Limb (tissue), 2 donors: Measurements from ENCODE around the gene ALDH1L1.

Source experiments
- DNase-seq, 2 donors: peaks; one replicate each; pipeline ENCODE4 v3.0.0-alpha.2; 2016; ENCODE audit errors: extremely low spot score in 2 of 2

Gene ALDH1L1

DNA sequence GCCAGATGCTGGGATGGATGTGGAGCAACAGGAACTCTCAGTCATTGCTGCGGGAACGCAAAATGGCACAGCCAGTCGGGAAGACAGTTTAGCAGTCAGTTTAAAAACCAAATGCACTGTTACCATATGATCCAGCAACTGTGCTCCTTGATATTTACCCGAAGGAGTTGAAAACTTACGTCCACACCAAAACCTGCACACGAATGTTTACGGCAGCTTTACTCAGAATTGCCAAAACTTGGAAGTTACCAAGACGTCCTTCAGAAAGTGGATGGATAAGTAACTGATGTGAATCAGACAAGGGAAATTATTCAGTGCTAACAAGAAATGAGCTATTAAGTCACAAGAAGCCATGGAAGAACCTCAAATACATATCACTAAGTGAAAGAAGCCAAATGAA, 60.4 kb downstream of the ALDH1L1 start:
- no peak for DNase-seq

DNA sequence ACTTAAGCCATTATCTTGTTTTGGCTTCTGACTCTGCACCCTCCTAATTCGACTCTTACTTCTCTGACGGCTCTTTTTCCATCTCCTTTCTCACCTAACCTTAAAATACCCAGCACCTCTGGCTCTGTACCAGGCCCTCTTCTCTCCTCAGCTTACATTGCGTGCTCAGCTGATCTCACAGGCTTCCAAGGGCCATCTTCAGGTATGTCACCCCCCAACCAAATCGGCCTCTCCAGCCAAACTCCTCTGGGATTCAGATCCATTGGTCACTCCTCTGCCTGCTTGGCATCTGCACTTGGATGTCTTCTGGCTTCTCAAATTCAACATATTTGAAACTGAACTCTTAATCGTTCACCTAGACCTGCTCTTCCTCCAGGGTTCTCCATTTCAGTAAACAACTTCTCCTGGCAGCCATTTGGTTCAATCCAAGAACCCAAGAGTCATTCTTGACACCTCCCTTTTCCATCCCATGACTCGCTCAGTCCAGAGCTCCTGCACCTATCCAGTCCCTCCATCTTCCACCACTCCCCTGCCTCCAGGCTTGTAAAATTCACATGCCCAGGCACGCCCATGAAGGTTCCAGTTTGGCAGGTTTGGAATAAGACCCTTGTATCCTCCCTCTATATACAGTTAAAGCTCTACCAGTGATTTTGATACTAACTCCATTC, 61.2 kb downstream of the ALDH1L1 start:
- no peak for DNase-seq

DNA sequence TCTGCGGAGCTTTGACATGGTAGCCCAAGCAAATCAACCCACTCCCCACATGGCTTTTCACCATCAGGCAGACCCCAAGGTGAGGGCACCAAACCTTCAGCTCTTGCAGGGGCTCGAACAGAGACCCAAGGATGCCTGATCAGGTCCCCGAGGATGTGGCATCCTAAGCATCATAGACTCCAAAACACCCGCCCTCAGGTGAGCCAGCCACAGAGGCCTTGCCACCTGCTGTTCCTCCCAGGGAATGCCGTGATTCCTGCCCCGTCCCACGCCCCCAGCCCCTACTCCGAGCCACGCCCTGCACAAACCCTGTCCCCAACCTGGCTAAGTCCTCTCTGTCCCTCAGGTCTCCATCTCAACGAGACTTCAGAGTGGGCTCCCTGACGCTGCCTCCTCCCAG, 61.8 kb downstream of the ALDH1L1 start:
- peak in 1 of 2 donors; percentile 16 for DNase-seq

DNA sequence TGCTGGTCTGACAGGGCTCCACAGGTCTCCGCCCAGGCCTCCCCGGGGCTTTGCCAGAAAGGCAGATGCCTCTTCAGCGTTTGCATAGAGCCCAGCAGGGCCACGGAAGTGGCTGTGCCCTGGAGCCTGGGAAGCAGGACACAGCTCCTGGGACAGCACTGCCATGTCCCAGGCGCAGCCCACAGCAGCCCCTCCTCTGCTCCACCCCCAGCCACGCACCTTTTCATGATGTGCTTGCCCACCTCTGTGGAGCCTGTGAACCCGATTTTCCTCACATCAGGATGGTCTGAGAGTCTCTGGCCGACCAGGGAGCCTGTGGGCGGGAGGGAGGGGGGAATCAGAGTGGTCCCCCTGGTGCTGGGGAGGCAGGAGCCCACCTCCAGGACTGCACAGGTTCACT, 62.6 kb downstream of the ALDH1L1 start:
- DNase-seq = peak in 1 of 2 donors; percentile 17

DNA sequence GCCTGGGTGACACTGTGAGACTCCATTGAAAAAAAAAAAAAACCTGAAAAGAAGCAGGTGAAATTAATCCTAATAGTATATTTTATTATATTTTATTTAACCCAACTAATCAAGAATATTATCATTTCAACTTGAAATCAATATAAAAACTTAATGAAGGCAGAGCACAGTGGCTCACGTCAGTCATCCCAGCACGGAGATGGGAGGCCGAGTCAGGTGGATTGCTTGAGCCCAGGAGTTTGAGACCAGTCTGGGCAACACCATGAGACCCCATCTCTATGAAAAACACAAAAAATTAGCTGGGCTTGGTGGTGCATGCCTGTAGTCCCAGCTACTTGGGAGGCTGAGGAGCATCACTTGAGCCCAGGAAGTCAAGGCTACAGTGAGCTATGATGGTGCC, 63.2 kb downstream of the ALDH1L1 start:
- no peak for DNase-seq

DNA sequence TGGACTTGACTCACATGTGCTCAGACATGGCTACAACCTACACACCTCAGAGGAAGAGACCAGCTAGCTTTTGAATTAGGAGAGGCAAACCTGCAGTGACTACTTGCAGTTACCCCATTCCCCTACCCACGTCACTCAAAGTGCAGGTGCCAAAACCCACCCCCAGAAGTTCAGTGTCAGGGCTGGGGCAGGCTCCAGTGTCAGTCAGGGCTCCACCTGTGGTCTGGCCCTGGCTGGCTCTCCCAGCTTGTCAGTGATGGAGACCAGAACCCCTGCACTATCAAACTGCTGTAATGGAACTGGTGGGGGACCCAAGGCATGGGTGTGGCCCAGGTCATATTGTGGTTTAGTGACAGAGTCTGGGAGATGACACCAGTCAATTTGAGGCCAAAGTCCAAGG, 63.9 kb downstream of the ALDH1L1 start:
- DNase-seq = no peak

DNA sequence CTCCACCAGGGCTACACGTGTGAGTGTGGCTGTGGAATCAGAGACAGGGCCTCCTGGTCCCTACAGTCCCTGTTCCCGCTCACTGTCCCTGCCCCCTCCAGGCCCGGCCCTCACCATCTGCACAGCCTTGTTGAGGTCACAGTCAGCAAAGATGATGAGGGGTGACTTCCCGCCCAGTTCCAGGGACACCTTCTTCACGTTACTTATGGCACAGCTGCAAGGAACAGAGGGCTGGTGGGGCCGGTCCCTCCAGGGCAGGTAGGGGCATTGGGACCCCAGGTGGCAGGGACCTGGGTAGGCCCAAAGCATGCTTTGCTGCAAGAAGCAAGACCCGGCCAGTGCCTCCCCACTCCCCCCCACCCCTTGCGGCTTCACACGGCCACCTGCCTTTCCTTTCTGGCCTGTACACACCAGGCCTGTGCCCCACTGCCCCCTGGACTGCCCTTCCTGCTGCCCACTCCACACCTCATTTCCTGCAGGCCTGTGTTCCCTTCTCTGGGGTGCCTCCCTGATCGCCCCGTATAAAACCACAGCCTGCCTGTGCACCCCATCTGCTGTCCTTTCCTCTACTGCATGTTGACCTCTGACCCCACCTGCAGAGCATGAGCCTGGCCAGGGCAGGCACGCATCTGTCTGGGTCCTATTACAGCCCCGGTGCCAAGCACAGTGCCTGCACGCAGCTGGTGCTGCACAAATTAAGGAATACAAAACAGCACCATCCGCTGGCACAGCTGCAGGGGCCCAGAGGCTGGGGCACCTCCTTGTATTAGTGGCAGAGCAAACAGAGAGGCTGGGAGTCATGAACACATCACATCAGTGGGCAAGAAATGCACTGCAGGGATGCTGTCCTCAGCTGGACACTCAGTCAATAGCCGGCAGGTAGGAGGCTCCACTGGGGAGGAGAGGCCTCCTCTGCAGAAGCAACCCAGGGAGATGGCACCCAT, 65.7 kb downstream of the ALDH1L1 start:
- peak in 1 of 2 donors; percentile 18 for DNase-seq

DNA sequence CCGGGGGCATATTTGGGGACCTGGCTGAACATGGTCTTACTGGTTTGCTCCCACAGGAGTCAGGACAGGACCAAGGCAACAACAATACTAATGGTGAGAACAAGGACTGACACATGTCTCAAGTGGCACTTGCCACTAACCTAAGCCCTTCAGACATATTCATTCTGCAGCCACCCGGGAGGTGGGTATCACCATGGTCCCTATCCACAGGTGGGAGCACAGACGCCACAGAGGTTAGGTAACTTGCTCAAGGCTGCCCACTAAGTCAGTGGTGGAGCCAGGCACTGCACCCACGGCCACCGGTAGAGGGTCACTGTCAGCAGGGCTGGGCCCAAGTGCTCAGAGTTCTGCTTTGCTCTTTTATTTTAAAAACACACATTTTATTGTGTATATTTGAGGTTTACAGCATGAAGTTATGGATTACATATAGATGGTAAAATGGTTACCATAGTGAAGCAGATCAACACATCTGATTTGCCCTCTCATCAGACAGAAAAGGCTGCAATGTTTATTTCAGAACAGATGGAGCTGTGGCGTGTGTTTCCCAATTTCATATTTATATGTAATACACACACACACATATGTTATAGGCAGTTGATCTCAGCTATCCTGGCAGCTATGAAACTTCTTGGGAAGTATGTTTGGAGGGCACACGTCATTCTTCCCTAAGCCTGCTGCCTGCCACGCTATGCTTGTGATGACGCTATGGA, 66.5 kb downstream of the ALDH1L1 start:
- peak in 1 of 2 donors; percentile 28 for DNase-seq

DNA sequence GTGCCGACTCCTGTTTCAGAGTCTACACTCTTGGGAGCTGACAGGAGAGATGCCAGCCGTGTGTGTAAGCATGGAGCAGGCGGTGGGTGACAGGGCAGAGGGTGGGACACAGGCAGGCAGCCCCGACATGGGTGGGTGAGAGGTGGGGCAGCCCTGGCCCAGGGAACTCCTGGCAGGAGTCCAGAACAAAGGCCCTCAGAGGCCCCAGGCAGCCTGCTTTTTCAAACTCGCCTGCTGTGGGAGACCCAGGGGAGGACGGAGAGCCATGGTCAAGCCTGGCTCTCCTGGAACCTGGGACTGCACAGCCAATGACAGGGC, 67.2 kb downstream of the ALDH1L1 start:
- DNase-seq = peak in 1 of 2 donors; percentile 21

DNA sequence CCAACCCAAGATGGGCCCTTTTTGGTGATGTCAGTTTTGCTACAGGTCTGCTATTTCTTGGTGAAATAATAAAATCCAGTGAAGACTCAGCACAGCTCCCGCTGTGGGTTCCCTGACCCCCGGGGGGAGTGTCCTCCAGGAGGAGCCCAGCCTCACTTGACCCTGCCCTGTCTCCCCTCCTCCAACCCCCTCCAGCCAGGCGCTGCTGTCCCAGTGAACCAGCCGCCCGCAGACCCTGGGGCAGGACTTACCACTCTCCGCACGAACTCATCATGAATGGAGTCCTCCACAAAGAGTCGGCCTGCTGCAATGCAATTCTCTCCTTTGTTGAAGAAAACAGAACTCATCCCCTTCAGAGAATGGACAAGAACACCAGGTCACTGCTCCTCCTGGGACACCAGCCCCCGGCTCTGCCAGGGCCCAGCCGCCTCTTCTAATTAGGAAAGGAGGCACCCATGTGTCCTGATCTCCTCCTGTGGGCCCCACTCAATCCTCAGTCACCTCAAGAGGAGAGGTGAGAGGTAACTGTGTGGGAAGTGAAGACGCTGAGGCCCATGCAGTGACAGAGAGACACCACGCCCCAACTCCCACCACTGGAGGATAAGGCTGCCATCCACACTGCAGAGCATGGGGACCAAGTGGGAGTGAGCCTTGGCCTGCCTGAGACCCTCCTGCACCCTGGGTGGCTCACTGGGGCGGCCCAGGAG, 67.7 kb downstream of the ALDH1L1 start:
- DNase-seq = peak in 1 of 2 donors; percentile 11

DNA sequence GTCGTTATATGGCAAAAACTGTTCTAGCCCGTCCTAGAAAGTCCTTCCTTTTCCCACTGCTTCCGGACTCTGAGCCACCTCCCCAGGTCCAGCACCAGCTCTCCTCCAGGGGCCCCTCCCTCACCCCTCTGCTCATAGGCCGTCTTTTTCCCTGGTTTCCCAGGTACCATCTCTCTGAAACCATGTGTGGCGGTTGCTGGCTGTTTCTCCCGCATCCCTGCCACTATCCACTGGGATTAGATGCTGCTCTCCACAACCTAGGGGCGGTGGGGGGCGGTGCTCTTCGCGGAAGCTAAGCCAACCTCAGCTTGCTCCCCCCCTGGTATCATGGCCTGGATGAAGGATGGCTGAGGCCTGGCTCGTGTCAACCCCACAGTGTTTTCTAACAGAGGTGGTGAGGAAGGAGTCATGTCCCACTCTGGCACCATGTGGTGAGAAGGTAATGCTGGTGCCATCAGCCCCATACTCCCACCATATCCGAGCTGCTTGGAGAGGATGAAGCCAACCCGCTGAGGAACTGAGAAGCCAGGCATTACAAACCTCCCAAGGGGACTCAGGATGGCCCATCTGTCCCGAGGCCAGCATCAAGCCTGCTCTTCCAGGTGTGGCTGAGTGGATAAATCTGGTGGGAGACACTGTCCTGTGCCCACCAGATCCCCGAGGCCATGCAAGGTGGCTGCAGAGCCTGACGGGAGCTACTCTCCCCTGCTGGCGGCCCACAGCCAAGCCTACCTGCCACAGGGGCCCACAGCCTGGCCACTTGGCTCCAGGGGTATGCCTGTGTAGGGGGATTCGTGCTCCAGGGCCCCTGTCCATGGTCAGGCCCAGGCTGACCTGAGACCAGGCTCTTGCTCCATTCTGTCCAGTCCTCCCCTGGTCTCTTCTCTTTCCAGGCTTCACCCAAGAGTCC, 68.6 kb downstream of the ALDH1L1 start:
- DNase-seq = peak in 1 of 2 donors; percentile 20

DNA sequence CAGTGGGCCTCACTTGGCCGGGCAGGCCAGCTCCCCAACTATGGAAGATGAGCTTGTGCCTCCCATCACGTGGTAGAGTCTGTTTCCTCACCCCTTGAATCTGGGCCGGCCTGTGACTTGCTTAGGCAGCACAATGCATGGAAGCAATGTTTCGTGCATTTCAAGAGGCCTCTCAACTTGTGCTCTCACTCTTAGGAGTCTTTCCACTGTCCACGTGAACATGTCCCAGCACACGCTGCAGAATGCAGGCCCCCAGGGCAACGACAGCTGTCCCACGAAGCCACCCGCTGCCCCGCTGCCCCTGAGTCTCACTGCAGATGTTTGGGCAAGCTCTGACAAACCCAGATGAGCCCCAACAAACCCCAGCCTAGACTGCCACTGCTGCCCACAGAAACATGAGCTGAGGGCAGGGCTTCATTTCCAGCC, 69.2 kb downstream of the ALDH1L1 start:
- DNase-seq = no peak

DNA sequence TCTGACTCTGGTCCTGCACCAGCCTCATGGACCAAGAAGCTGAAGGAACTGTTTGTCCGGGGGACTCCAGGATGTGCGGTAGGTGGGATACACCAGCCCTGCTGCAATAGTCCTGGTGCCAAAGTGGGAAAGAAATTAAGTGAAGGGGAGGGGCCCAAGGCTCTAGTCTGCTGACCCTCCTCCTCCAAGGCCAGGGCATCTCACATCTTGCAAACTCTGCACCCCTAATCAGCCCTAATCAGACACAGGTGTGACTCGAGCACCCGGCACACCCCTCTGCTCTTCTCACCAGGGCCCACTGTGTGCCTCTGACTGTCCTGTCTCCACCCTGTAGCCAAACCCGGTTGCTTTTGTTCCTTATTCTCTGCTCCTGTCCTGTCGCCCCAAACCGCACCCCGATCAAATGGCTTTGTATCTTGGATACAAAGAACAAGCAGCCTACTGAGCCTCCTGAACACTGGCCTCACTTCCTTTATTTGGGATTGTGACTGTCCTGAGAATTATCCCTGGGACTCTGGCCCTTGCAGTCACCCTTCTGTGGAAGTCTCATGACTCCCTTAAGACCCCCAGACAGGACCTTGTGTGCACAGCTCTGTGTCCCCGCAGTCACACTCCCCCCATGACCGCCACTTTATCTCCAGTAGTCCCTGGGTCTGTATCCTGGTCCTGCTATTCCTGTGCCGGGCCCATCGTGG, 69.8 kb downstream of the ALDH1L1 start:
- no peak for DNase-seq

DNA sequence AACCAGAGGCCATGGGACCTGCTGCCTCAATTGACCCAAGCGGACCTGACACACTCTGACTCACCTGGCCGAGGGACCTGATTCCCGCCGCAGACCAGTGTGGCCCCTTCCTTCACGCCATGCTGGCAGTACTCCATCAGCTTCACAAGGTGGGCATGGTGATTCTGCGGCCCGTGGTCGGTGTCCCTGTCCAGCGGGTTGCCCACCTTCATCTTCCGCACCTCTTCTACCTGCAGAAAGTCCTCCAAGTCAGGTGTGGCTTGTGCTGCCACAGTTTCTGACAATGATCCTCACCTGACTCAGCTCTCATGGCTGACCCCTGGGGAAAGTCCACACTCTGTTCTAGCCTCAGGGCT, 70.5 kb downstream of the ALDH1L1 start:
- DNase-seq = no peak

DNA sequence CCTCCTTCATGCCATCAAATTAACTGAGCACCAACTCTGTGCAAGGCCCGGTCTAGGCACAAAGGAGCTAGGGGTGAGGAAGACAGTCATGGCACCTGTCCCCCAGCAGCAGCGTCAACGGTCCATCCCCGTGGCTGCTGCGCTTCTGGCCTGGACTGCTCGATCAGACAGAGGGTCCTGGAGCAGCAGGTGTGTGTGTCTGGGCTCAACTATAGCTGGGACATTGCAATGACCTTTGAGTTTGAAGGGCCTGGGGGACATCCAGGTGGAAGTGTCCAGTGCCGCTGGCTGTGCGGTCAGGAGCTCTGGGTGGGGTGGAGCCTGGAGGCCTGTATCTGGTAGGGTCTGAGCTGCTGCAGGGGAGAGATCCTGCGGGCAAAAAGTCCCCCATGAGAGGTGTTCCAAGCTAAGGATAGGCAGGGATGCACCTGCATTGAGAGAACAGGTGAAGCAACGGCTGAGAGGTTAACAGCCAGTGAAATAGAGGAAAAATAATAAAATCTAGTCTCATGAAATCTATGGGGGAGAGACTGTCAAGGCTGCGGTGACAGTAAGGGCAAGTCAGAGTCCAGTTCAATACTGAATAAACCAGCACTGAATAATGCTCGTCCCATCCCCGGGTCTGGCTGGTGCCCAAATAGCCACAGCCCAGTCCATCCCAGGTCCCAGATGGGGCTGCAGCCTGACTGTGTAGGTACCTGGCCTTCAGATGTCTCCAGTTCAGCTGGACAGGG, 71.1 kb downstream of the ALDH1L1 start:
- no peak for DNase-seq

DNA sequence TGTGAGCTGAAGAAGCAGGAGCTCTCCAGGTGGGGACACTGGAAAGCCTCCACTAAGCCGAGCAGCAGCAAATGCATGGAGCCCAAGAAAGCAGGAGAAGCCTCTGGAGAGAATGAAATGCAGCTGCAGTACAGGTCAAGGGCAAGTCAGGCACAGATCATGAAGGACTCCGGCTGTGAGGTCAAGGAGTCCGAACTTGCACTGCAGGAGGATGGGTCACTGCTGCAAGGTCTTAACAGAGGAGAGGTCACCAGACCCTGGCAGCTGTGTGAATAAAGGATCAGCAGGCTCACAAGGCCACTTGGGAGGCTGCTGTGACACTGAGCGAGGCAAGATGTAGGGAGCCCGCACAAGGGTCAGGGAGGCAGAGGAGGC, 71.7 kb downstream of the ALDH1L1 start:
- no peak for DNase-seq

DNA sequence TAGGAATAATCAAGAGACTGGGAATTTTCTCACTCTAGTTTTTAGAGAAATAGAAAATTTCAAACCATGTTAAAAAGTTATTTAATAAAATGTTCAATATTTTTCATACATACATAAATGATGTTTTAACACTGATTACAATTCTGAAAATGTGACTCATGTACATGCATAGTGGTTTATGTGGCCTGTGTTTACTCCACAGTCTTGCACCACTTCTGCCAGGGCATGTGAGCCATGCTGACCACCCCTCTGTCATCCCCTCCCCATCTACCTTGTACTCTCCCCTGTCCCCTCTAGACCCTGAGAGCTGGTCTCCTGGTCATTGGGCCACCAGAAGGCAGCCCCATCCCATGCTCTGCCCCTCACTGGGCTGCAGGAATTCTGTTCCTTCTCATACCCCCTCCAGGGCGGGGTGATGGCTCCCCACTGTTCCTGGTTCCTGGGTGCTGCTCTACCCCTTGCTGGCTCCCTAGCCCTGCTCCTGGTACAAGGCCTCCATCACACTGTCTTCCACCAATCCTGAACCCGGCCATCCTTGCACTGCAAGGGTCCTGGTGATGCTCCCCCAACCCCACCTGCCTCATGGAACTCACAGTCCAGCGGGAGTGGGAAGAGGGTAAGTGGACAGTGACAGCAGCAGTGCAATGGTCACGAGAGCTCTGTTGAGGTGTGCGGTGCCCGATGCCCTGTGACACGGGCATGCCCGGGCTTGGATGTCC, 72.3 kb downstream of the ALDH1L1 start:
- DNase-seq = no peak

DNA sequence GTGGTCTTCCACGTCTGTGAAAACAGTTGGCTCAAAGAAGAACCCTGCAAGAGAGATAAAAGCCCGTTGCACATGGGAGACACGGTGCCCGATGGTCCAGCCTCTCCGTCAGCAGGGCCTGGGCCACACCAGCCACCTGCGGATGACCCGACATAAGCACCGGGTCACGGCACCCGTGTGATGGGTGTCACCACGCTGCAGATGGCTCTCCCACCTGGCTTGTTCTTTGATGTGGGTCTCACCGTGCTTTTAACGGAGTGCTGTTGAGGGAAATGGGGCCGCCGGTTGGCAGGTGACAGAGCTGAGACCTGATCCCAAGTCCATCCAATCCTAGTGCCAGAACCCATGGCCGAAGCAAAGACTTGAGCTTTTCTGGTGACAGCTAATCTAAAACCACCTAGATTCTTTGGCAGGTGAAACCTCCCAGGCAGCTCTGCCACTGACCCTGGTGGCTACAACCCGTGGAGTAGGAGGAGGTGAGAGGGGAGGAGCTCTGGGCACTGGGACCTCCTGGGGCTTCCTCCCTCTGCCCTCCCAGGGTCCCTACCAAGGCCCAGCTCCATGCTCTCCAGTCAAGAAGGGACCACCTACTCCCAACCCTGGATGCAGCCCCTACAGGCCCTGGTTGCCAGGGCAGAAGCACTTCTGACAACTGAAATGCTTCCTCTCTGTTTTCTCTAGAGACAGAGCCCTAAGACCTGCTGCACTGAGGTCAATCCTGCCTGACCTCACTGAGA, 73.0 kb downstream of the ALDH1L1 start:
- DNase-seq = no peak
